Measurements from ENCODE around the gene ANKRD53. TPM values are rescaled to one million over a fixed set of nuclear protein-coding genes. Genes with fewer than 3 reads are reported as not detected.

ANKRD53 gene
- total RNA-seq, 2 donors from 2014 or later = 4.7 to 10.2 TPM

DNA sequence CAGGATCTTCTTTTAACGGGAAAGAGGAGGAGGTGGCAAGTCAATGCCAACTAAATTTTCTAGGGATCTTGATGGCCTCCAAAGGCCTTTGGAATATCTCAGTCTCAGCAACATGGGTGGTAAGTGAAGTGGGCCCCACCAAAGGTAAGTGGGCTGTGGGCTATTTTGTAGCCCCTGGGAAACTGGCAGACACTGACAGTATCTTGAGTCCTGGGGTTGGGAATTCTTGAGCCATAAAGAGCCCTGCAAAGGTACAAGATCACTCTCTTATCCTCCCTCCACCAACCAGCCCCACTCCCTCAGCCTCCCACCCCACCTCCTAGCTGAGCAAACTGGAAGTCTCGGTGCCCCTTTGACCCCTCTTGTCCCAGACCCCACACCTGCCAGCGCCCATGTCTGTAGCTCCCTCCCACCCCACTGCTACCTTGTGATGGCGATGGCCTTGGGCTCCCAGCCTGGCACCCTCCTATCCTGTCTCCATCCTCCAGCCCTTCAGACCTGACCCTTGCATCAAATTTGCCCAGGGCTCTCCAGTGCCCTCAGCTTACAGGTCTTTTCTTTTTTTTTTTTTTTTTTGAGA, 34.2 kb upstream of the ANKRD53 start:
- Histone ChIP-seq H3K4me3 (no peak overlapping the region), H3K27me3 (no peaks in the 10 kb centered on the region), H3K9me3 (no peaks in the 10 kb centered on the region), H3K27ac (no peak overlapping the region), H3K36me3 (replicated peaks in 1 of 2; ENCODE audit: insufficient read depth in 1 of 2, low read depth in 2 of 2) (no peaks in the 10 kb centered on the region), H3K4me1 (peaks cover 11% of the 10 kb centered on the region)
- DNase-seq (no peak), ATAC-seq (no peak)
- intact Hi-C loops (cut with DNase I) = loop anchor here (10.0 kb wide), 1 partner anchor 149 kb away; the partner anchor contains the start of gene FIGLA
- TF ChIP-seq POLR2A (IDR thresholded peaks at IDR 0.05) = no peak
- TF ChIP-seq, protein P1, sequence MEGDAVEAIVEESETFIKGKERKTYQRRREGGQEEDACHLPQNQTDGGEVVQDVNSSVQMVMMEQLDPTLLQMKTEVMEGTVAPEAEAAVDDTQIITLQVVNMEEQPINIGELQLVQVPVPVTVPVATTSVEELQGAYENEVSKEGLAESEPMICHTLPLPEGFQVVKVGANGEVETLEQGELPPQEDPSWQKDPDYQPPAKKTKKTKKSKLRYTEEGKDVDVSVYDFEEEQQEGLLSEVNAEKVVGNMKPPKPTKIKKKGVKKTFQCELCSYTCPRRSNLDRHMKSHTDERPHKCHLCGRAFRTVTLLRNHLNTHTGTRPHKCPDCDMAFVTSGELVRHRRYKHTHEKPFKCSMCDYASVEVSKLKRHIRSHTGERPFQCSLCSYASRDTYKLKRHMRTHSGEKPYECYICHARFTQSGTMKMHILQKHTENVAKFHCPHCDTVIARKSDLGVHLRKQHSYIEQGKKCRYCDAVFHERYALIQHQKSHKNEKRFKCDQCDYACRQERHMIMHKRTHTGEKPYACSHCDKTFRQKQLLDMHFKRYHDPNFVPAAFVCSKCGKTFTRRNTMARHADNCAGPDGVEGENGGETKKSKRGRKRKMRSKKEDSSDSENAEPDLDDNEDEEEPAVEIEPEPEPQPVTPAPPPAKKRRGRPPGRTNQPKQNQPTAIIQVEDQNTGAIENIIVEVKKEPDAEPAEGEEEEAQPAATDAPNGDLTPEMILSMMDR (IDR thresholded peaks at IDR 0.05) = no peak
- WGBS, 2 donors = 87 to 89% methylated on average over 4 of the region's 4 CpGs

GRCh38 chr2:70946832-70947442, 31.5 kb upstream of the ANKRD53 start:
- H3K9me3 ChIP-seq = no peaks in the 10 kb centered on the region
- H3K36me3 ChIP-seq (replicated peaks in 1 of 2; ENCODE audit: insufficient read depth in 1 of 2, low read depth in 2 of 2) = no peaks in the 10 kb centered on the region
- no peaks in the 10 kb centered on the region for H3K27me3 ChIP-seq
- DNase-seq (peak; percentile 67 to 74 (median 68)), ATAC-seq (peak; percentile 51)
- intact Hi-C loops (cut with DNase I) = loop anchor here (5.0 to 10.0 kb wide), 2 partner anchors 75 to 152 kb away; partner anchors contain the start of gene FIGLA
- no peak for TF ChIP-seq POLR2A (IDR thresholded peaks at IDR 0.05)
- TF ChIP-seq, protein P1 (IDR thresholded peaks at IDR 0.05) = peak; percentile 48 to 83 (median 80)
- no peak overlapping the region for H3K27ac ChIP-seq
- peaks cover 11% of the 10 kb centered on the region for H3K4me1 ChIP-seq
- 14 to 25% methylated on average over 8 of the region's 8 CpGs for WGBS, 2 donors
- no peak overlapping the region for H3K4me3 ChIP-seq

DNA sequence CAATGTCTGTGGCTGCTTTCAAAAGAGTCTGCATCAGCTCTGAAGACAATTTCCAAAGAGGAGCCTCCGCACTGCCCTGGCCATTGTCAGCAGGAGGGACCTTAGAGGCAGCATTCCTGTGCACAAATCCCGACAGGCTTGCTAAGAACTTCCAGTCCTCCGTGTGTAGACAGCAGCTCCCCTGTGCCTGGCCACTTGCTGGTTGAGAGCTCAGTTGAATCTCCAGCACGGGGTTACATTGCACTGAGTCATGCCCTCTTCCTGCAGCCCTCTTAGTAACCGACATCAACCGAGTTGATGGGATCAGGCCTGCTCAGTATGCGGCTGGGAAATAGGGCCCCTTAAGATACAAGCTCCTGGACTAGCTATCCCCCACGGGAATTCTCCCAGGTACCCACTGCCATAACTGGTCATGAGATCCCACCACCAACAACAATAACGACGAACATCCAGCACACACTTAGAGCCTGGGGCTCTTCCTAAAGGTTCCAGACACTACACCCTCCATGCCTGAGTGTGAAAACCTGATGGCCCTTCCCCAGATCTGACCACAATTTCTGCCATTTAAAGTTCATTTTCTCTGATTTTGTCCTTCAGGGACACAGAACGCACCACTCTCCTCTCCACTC, 30.8 kb upstream of the ANKRD53 start:
- WGBS, 2 donors = 44 to 45% methylated on average over 7 to 11 of the region's 11 CpGs
- Histone ChIP-seq H3K36me3 (replicated peaks in 1 of 2; ENCODE audit: insufficient read depth in 1 of 2, low read depth in 2 of 2) (no peaks in the 10 kb centered on the region), H3K4me1 (peaks cover 11% of the 10 kb centered on the region), H3K4me3 (no peak overlapping the region), H3K9me3 (no peaks in the 10 kb centered on the region), H3K27ac (no peak overlapping the region), H3K27me3 (no peaks in the 10 kb centered on the region)
- peak in 1 of 4 donors; percentile 11 for DNase-seq
- no peak for TF ChIP-seq POLR2A (IDR thresholded peaks at IDR 0.05)
- TF ChIP-seq, protein P1 (IDR thresholded peaks at IDR 0.05) = no peak
- intact Hi-C loops (cut with DNase I) = loop anchor here (5.0 to 10.0 kb wide), 2 partner anchors 75 to 153 kb away; partner anchors contain the start of gene FIGLA
- no peak for ATAC-seq

DNA sequence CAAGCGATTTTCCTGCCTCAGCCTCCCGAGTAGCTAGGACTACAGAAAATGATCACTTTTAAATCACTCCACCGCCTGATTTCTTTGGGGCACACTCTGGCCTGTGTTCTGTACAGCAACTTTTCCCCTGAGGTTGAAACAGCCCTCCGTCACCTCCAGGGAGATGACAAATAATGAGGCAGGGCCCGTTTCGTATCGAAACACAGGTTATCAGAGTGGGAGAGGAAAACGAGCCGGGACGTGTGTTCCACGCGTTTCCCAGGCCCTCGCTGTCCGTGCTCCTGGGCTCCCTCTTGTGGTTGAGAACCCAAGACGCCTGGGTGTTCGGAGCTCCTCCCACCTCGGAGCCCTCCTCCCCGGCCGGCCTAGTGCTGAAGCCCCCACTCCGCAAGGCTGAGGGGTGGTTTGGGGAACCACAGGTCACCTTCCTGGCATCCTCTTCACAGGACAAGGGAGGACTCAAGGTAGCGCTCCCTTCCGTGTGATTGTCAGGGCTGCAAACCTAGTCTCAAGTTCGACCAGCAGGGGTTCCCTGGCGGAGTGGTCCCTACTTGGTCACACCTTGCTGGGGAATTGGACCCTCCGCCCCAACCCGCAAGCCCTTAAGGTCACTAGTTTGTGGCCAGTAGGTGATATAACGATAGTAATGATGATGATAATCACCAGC, 30.0 kb upstream of the ANKRD53 start:
- no peak for TF ChIP-seq POLR2A (IDR thresholded peaks at IDR 0.05)
- TF ChIP-seq, protein P1 (IDR thresholded peaks at IDR 0.05) = peak; percentile 78 to 89 (median 85)
- Histone ChIP-seq H3K4me1 (peaks cover 11% of the 10 kb centered on the region), H3K9me3 (no peaks in the 10 kb centered on the region), H3K36me3 (replicated peaks in 1 of 2; ENCODE audit: insufficient read depth in 1 of 2, low read depth in 2 of 2) (no peaks in the 10 kb centered on the region), H3K4me3 (no peak overlapping the region), H3K27ac (peak overlapping the region in 1 of 4 donors; percentile 21), H3K27me3 (no peaks in the 10 kb centered on the region)
- DNase-seq (peak; percentile 81 to 87 (median 84)), ATAC-seq (peak; percentile 91)
- intact Hi-C loops (cut with DNase I) = loop anchor here (5.0 to 10.0 kb wide), 2 partner anchors 76 to 154 kb away; partner anchors contain the start of gene FIGLA
- 7% methylated on average over 27 of the region's 27 CpGs for WGBS, 2 donors

Data from body of pancreas (tissue), 4 donors.